HEK293T (cell line): ENCODE measurements around the gene TBX5.

ENCODE experiments used
- ELF4 ChIP-seq: fragments of 450-650 bp; IDR thresholded peaks from 2 replicates; pipeline ENCODE4 v1.6.1; 2017; ENCODE audit warnings: antibody characterized with exemption
- FOXA1 ChIP-seq: fragments of 450-650 bp; IDR thresholded peaks from 2 replicates; pipeline ENCODE4 v1.6.1; 2016; ENCODE audit warnings: mild to moderate bottlenecking
- FOXK2 ChIP-seq: fragments of 450-650 bp; IDR thresholded peaks from 2 replicates; pipeline ENCODE4 v1.6.1; 2016; ENCODE audit warnings: mild to moderate bottlenecking
- FOXM1 ChIP-seq: fragments of 450-650 bp; IDR thresholded peaks from 2 replicates; pipeline ENCODE4 v1.6.1; 2017; ENCODE audit warnings: mild to moderate bottlenecking, borderline replicate concordance
- HDGF ChIP-seq: fragments of 450-650 bp; IDR thresholded peaks from 2 replicates; pipeline ENCODE4 v1.6.1; 2017; ENCODE audit warnings: antibody characterized with exemption, borderline replicate concordance
- SP1 ChIP-seq: fragments of 450-650 bp; IDR thresholded peaks from 2 replicates; pipeline ENCODE4 v1.6.1; 2017

GRCh38 chr12:114415525-114415868, 9.6 kb upstream of the TBX5 start:
- TF ChIP-seq FOXK2 (no peak), FOXA1 (no peak), HDGF (no peak), SP1 (no peak), FOXM1 (no peak), ELF4 (no peak)
